H9 (cell line): Measurements from ENCODE around the gene C20orf204. TPM values are rescaled to one million over a fixed set of nuclear protein-coding genes. Genes with fewer than 3 reads are reported as not detected.

ENCODE experiments used
- DNase-seq: peaks from one replicate; pipeline ENCODE4 v3.0.0-alpha.2; 2017
- H2AFZ ChIP-seq: one replicate; pipeline ENCODE4 v1.6.1; 2013; ENCODE audit warnings: mild to moderate bottlenecking, low read length, control low read depth, moderate library complexity
- H2AK5ac ChIP-seq: 2 replicates; pipeline ENCODE4 v1.6.1; 2013; ENCODE audit warnings: low read length, control low read depth, mixed read lengths; ENCODE audit not compliant: insufficient read length
- H2BK120ac ChIP-seq: one replicate; pipeline ENCODE4 v1.6.1; 2013; ENCODE audit warnings: low read depth, mild to moderate bottlenecking, low read length, control low read depth, inconsistent platforms; ENCODE audit not compliant: poor library complexity, severe bottlenecking
- H2BK12ac ChIP-seq: 2 replicates; pipeline ENCODE4 v1.6.1; 2013; ENCODE audit warnings: low read length, control low read depth, mixed read lengths, low read depth; ENCODE audit not compliant: insufficient read length
- H2BK15ac ChIP-seq: 2 replicates; pipeline ENCODE4 v1.6.1; 2013; ENCODE audit warnings: low read depth, low read length, control low read depth
- H2BK20ac ChIP-seq: one replicate; pipeline ENCODE4 v1.6.1; 2013; ENCODE audit warnings: low read depth, mild to moderate bottlenecking, low read length, control low read depth, inconsistent platforms; ENCODE audit not compliant: poor library complexity, severe bottlenecking
- H2BK5ac ChIP-seq: 2 replicates; pipeline ENCODE4 v1.6.1; 2013; ENCODE audit warnings: low read length, control low read depth, mixed read lengths; ENCODE audit not compliant: insufficient read length
- H3K14ac ChIP-seq: 2 replicates; pipeline ENCODE4 v1.6.1; 2013; ENCODE audit warnings: low read length, control low read depth; ENCODE audit not compliant: insufficient read depth
- H3K18ac ChIP-seq: 2 replicates; pipeline ENCODE4 v1.6.1; 2013; ENCODE audit warnings: low read depth, mild to moderate bottlenecking, mixed read lengths, low read length, control low read depth; ENCODE audit not compliant: insufficient read length
- H3K23ac ChIP-seq: 2 replicates; pipeline ENCODE4 v1.6.1; 2013; ENCODE audit warnings: low read length, control low read depth, mixed read lengths, low read depth; ENCODE audit not compliant: insufficient read length
- H3K23me2 ChIP-seq: 2 replicates; pipeline ENCODE4 v1.6.1; 2013; ENCODE audit warnings: low read depth, mild to moderate bottlenecking, mixed read lengths, low read length, control low read depth; ENCODE audit not compliant: insufficient read length, poor library complexity, severe bottlenecking
- H3K27ac ChIP-seq: 2 replicates; pipeline ENCODE4 v1.5.1; 2013; ENCODE audit warnings: low read length, control low read depth, mixed read lengths, low read depth; ENCODE audit not compliant: insufficient read length
- H3K27me3 ChIP-seq: 2 replicates; pipeline ENCODE4 v1.6.1; 2013; ENCODE audit warnings: low read length, control low read depth, inconsistent platforms; ENCODE audit not compliant: insufficient read depth
- H3K4ac ChIP-seq: 2 replicates; pipeline ENCODE4 v1.6.1; 2013; ENCODE audit warnings: low read depth, mild to moderate bottlenecking, control low read depth, inconsistent platforms, low read length, moderate library complexity
- H3K4me1 ChIP-seq: 2 replicates; pipeline ENCODE4 v1.6.1; 2013; ENCODE audit warnings: low read length, control low read depth, inconsistent platforms; ENCODE audit not compliant: insufficient read depth
- H3K4me2 ChIP-seq: 2 replicates; pipeline ENCODE4 v1.6.1; 2013; ENCODE audit warnings: low read length, control low read depth, mixed read lengths; ENCODE audit not compliant: insufficient read length, insufficient read depth
- H3K56ac ChIP-seq: 2 replicates; pipeline ENCODE4 v1.6.1; 2013; ENCODE audit warnings: low read depth, mild to moderate bottlenecking, mixed read lengths, low read length, control low read depth; ENCODE audit not compliant: insufficient read length
- H3K79me1 ChIP-seq: 2 replicates; pipeline ENCODE4 v1.6.1; 2013; ENCODE audit warnings: low read depth, mild to moderate bottlenecking, moderate library complexity, low read length, control low read depth, inconsistent platforms; ENCODE audit not compliant: insufficient read depth, poor library complexity, severe bottlenecking
- H3K79me2 ChIP-seq: 2 replicates; pipeline ENCODE4 v1.6.1; 2013; ENCODE audit warnings: low read length, control low read depth, inconsistent platforms; ENCODE audit not compliant: insufficient read depth
- H3K9ac ChIP-seq: 2 replicates; pipeline ENCODE4 v1.6.1; 2013; ENCODE audit warnings: low read length, control low read depth, mixed read lengths; ENCODE audit not compliant: insufficient read length; ENCODE audit errors: extremely low read depth
- H3K9me3 ChIP-seq: one replicate; pipeline ENCODE4 v1.6.1; 2013; ENCODE audit warnings: low read depth, low read length, inconsistent platforms; ENCODE audit not compliant: control insufficient read depth
- H3T11ph ChIP-seq: one replicate; pipeline ENCODE4 v1.6.1; 2013; ENCODE audit warnings: mild to moderate bottlenecking, low read length, control low read depth, inconsistent platforms
- H4K20me1 ChIP-seq: one replicate; pipeline ENCODE4 v1.6.1; 2013; ENCODE audit not compliant: control insufficient read depth, insufficient read length, insufficient read depth
- H4K5ac ChIP-seq: 2 replicates; pipeline ENCODE4 v1.6.1; 2013; ENCODE audit warnings: low read depth, mild to moderate bottlenecking, mixed read lengths, low read length, control low read depth; ENCODE audit not compliant: insufficient read length
- H4K8ac ChIP-seq: replicated peaks from 2 replicates; pipeline ENCODE4 v1.6.1; 2013; ENCODE audit warnings: low read length, control low read depth, mixed read lengths, low read depth; ENCODE audit not compliant: insufficient read length
- H4K91ac ChIP-seq: 2 replicates; pipeline ENCODE4 v1.6.1; 2013; ENCODE audit warnings: low read depth, mild to moderate bottlenecking, moderate library complexity, mixed read lengths, low read length, control low read depth; ENCODE audit not compliant: insufficient read length
- H3K27ac Mint-ChIP-seq, 3 experiments: 2 replicates in 2 of 3; 3 replicates in 1 of 3; pipeline ENCODE4 v1.8.0; 2020 to 2021; ENCODE audit warnings: mixed read lengths in 3 of 3, mild to moderate bottlenecking in 1 of 3, moderate library complexity in 1 of 3
- H3K27me3 Mint-ChIP-seq: 2 replicates; pipeline ENCODE4 v1.8.0; 2021; ENCODE audit warnings: low read depth, mild to moderate bottlenecking, moderate library complexity, mixed read lengths
- H3K36me3 Mint-ChIP-seq, 3 experiments: 2 replicates in 2 of 3; 3 replicates in 1 of 3; pipeline ENCODE4 v1.8.0; 2020 to 2021; ENCODE audit warnings: low read depth in 3 of 3, mixed read lengths in 3 of 3; ENCODE audit not compliant: insufficient read depth in 1 of 3
- H3K4me1 Mint-ChIP-seq, 2 experiments: 2 replicates each; pipeline ENCODE4 v1.8.0; 2020; ENCODE audit warnings: mixed read lengths in 2 of 2
- H3K4me3 Mint-ChIP-seq, 2 experiments: 2 replicates in 1 of 2; 3 replicates in 1 of 2; pipeline ENCODE4 v1.8.0; 2020 to 2021; ENCODE audit warnings: mild to moderate bottlenecking in 2 of 2, mixed read lengths in 2 of 2, moderate library complexity in 1 of 2
- H3K9me3 Mint-ChIP-seq, 2 experiments: 2 replicates in 1 of 2; 3 replicates in 1 of 2; pipeline ENCODE4 v1.8.0; 2020; ENCODE audit warnings: mild to moderate bottlenecking in 2 of 2, mixed read lengths in 2 of 2, moderate library complexity in 1 of 2
- WGBS: extraction: QIAGEN DNeasy Blood & Tissue Kit; methylation state at CpG from one replicate; pipeline ENCODE4 v1.1.7; 2013; ENCODE audit warnings: missing lambda C conversion rate, low lambda C conversion rate, mixed read lengths; ENCODE audit not compliant: insufficient read length; ENCODE audit errors: extremely low coverage; 5-methylcytosine and 5-hydroxymethylcytosine counted together
- total RNA-seq: library from RNA; stranded (reverse); gene quantifications from 2 replicates; pipeline ENCODE4 v1.2.1, GENCODE V29; 2021
- TF ChIP-seq, protein P1 (sequence below): fragments of 200-600 bp; sonication (generic); conservative IDR thresholded peaks from 3 replicates; pipeline ENCODE4 v1.8.0; 2021; ENCODE audit warnings: antibody characterized with exemption, mild to moderate bottlenecking

Gene C20orf204
- total RNA-seq, 1 experiment from 2014 or later, result 2.2 TPM

DNA sequence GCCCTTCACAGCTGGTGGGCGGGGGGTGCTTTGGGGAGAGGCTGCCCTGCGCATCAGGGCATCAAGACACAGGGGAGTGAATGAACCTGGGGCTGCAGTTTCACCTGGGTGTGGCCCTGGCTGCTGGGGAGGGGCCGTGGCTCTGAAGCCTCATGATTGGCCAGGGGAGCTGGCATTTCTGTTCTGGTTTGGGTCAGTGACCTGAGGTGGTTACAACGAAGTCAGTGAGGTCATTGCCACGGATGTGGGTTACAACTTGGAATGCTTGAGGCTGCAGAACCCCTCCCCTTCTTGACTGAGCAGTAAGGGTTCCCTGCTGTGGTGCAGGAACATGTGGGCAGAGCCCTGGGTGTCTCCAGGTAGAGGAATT, 30.0 kb downstream of the C20orf204 start:
- no peak overlapping the region for H4K5ac ChIP-seq
- H3K9me3 ChIP-seq, result no peaks in the 10 kb centered on the region
- TF ChIP-seq, protein P1, sequence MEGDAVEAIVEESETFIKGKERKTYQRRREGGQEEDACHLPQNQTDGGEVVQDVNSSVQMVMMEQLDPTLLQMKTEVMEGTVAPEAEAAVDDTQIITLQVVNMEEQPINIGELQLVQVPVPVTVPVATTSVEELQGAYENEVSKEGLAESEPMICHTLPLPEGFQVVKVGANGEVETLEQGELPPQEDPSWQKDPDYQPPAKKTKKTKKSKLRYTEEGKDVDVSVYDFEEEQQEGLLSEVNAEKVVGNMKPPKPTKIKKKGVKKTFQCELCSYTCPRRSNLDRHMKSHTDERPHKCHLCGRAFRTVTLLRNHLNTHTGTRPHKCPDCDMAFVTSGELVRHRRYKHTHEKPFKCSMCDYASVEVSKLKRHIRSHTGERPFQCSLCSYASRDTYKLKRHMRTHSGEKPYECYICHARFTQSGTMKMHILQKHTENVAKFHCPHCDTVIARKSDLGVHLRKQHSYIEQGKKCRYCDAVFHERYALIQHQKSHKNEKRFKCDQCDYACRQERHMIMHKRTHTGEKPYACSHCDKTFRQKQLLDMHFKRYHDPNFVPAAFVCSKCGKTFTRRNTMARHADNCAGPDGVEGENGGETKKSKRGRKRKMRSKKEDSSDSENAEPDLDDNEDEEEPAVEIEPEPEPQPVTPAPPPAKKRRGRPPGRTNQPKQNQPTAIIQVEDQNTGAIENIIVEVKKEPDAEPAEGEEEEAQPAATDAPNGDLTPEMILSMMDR, result no peak
- H2BK5ac ChIP-seq, result no peak overlapping the region
- no peaks in the 10 kb centered on the region for H3K27me3 ChIP-seq
- H3K79me1 ChIP-seq, result no peaks in the 10 kb centered on the region
- no peak overlapping the region for H3K4ac ChIP-seq
- H3K4me1 Mint-ChIP-seq, result peaks cover 28 to 42% of the 10 kb centered on the region in 2 experiments
- H4K91ac ChIP-seq, result no peak overlapping the region
- H3K4me1 ChIP-seq, result peaks cover 1% of the 10 kb centered on the region; the same call in 1 of the 2 replicates
- H4K20me1 ChIP-seq, result no peaks in the 10 kb centered on the region
- no peak overlapping the region for H2AK5ac ChIP-seq
- H3K27ac Mint-ChIP-seq, result no peak overlapping the region; a peak in 1 of 7 replicates
- H3K79me2 ChIP-seq, result no peaks in the 10 kb centered on the region
- no peak overlapping the region for H2BK120ac ChIP-seq
- H3K56ac ChIP-seq, result no peak overlapping the region
- no peak overlapping the region for H3T11ph ChIP-seq
- no peak overlapping the region for H3K9ac ChIP-seq
- peaks cover 0 to 3% (median 0%) of the 10 kb centered on the region in 3 experiments; a peak in 2 of 7 replicates for H3K36me3 Mint-ChIP-seq
- H3K18ac ChIP-seq, result no peak overlapping the region
- no peak overlapping the region for H3K4me2 ChIP-seq
- no peaks in the 10 kb centered on the region for H3K9me3 Mint-ChIP-seq
- H3K23me2 ChIP-seq, result peaks cover 6% of the 10 kb centered on the region
- H3K27ac ChIP-seq, result no peak overlapping the region
- WGBS, result no CpG with 5 or more reads among the region's 5 CpGs
- no peak overlapping the region; a peak in 1 of 5 replicates for H3K4me3 Mint-ChIP-seq
- H3K27me3 Mint-ChIP-seq, result peaks cover 1% of the 10 kb centered on the region
- H2BK12ac ChIP-seq, result no peak overlapping the region
- peak; percentile 76 for DNase-seq
- H2AFZ ChIP-seq, result no peak overlapping the region
- H2BK20ac ChIP-seq, result no peak overlapping the region
- H3K23ac ChIP-seq, result no peak overlapping the region
- H3K14ac ChIP-seq, result no peak overlapping the region; the same call in 1 of the 2 replicates
- no peak overlapping the region for H2BK15ac ChIP-seq
- H4K8ac ChIP-seq, result no peak overlapping the region
